Occipital lobe (tissue), 2 donors: ENCODE data around the gene CEACAM21. TPM values are rescaled to one million over a fixed set of nuclear protein-coding genes. Genes with fewer than 3 reads are reported as not detected.

Experiments
- DNase-seq: peaks from one replicate; lab custom pipeline; 2025; lab: John Stamatoyannopoulos, UW
- total RNA-seq: library from RNA; depleted of rRNA; stranded (reverse); fragments of >200 nt; gene quantifications from one replicate; pipeline ENCODE4 v1.2.3, GENCODE V29; 2014

Gene CEACAM21
- total RNA-seq, 1 donor from 2014 or later = 1.6 TPM

- DNase-seq = no peak
These were observed 9.0 kb downstream of the CEACAM21 start for GRCh38 chr19:41584931-41585330.

DNA sequence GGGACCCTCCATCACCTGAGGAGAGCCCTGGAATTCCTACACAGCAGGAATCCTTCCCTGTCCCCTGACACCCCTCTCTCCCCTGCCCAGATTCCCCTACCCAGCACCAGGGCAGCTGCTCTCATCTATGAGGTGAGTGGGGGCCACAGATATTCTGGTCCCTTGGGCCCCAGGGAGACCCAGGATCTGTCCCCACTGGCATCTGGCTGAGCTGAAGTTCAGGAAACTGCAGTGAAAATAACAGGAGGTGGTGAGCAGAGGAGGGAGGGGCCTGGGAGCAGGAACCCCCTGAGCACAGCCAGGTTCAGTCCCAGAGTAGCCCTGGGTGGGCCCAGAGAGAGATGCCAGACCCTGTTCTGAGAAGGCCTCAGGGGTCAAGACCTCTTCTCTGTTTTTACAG is 10.1 kb downstream of the CEACAM21 start:
- no peak for DNase-seq

DNA sequence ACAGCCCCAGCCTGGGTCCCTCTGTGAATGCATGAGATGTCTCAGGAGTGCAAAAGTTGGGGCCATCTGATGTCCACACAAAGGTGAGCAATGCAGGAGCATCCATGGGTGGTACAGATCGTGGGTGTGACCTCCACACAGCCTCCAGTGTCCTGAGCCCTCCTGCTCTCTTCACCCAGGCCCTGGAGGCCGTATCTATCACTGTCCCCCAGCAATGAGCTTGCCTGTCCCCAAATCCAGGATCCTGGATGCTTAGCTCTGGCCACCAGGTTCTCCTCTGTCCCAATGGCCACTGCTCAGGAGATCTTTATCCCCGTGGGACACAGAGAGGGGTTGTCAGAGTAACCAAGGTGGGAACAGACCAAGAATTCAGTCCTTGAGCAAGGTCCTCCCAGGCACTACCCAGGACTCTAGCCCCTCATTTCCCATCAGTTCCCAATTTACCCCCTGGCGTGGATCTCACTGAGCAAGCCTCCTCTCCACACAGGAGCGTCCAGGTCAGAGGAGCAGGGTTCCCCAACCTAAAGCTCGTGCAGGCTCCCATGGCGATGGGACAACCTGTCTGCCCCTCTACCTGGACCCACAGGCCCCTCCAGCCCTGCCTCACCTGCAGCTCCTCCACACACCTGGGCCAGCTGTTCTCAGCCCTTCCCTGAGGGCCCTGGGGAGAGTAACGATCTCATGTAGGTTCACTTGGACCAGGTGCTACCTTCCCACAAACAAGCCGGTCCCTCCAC is 11.3 kb downstream of the CEACAM21 start:
- DNase-seq = no peak

DNA sequence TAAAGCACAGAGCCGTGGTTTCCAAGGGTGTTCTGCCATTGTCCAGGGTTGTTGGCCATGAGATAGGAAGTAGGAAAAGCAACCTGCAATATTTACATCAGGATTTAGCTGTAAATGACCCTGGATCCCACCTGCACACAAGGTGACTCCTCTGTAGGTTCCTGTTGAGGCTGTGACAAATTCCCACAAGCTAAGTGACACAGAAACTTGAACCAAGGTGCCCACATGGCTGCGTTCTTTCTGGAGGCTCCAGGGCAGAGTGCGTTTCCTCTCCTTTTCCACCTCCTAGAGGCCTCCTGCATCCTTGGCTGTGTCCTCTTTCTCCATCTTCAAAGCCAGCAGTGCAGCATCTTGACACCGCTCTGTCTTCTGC is 11.9 kb downstream of the CEACAM21 start:
- no peak for DNase-seq

- no peak for DNase-seq
These were observed 12.7 kb downstream of the CEACAM21 start for GRCh38 chr19:41588497-41589209.

- DNase-seq = no peak
These were observed 13.4 kb downstream of the CEACAM21 start for GRCh38 chr19:41589371-41589770.

DNA sequence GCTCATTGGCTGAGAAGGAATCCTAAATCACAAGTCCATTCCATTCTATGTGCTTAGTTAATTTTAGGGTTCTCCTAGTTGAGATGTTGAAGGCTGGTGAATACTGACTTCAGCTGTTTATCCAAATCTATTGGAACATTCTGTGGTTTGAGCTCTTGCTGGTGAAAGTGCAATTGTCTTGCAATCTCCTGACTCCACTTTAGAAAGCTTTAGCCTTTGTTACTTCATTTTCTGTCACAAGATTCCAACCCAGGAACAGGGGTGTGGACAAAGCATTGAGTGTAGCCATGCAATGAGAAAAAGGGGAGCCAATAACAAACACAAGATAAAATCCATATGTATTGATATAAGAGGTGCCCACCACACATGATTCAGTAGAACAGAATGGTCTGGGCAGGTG is 15.0 kb downstream of the CEACAM21 start:
- DNase-seq = no peak

DNA sequence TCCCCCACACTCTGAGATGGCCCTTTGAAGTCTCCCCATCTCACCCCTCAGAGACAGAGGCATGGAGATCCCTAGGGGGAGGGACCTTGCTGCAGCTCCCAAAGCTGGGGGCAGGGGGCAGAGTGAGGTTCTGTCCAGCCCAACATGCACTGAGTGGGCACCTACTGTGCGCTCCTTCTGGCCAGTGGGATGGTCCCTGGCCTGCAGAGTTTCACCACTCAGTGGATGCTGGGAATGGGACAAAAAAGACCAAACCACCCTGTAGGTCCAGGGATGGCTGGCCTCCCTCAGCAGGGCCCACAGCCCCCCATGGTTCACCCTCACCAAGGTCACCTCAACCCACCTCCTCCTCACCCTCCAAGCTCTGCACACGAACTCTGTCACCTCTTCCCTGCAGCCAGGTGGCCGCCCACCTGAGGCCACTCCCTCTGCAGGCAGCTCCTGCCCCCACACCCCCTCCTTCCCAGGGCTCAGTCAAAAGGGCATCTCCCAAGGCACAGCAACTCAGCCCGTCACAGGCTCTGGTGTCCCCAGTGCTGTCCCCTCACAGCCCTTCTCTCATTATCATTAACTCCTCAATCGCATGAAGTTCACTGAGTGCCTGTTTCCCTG is 16.1 kb downstream of the CEACAM21 start:
- DNase-seq = no peak

DNA sequence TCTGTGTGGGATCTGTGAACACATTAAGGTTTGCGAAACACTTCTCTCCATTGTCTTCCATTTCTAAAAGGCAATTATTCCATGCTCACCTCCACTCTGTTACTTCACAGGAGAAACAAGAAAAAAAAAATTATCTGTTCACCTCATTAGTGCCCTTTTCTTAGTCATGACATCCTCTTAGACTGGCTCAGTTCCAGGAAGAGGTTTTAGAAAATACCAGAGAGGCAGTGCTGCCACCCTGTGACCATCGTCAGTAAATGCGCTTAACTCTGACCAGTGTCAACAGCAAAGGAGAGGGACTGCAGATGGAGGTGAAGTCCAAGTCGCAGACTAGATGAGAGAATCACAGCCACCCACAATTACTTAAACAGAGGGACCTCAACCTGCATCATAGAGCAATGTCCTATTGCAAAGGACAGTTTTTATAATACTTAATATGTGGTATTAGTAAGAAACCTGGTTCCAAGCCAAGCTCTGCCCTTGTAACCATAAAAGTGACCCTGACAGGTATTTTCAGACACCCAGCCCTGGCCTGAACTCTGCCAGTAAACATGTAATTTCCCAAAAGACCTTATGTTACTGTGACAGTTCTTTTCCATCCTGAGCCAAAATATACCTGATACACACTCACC is 19.4 kb downstream of the CEACAM21 start:
- no peak for DNase-seq

DNA sequence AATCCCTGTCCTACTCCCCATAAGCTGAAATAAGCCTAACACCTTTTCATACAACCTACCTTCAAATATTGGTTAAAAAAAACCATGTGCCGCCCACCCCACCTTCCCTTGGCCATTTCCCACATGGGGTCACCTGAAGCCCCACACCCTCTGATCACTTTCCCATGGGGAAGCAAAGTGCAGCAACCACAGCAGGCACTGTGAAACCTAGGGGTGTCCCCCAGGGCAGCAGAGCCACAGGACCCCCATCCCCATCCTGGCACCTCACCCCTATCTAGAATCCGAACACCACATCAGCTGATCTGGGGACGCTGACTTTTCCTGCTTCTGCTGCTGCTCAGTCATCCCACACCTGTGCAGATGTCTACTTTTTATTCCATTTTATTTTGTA is 19.9 kb downstream of the CEACAM21 start:
- DNase-seq = no peak

GRCh38 chr19:41597600-41598041 is 21.7 kb downstream of the CEACAM21 start:
- no peak for DNase-seq

DNA sequence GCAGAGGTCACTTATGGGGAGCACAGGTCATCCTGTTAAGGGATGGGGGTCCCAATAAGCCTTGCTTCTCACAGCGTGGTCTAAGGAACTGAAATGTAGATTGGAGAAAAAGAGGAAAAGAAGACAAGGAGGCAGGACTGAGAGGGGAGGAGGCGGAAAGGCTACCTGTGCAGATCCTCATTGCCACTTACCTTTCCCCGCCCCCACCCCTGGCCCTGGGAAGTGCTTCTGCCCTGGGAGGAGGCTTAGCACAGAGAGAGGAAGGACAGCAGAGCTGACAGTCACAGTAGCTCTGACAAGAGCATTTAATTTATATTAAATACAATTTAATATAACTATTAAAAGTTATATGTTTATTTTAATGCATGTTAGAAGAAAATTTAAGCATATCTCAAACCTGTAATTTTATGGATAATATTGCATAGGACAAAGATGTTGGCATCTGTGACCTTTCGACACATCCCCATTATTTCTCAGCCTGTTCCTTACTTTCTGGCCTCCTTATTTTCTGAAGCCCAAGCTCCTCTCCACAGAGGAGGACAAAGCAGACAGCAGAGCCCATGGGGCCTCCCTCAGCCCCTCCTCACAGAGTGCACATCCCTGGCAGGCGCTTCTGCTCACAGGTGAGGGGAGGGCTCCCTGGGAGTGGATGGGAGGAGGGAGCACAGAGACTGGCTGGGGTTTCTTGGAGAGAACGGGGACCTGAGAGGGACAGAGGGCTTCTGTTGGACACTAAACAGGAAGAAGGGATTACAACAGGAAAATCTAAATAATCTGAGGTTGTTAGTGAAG is 23.4 kb downstream of the CEACAM21 start:
- DNase-seq = no peak

DNA sequence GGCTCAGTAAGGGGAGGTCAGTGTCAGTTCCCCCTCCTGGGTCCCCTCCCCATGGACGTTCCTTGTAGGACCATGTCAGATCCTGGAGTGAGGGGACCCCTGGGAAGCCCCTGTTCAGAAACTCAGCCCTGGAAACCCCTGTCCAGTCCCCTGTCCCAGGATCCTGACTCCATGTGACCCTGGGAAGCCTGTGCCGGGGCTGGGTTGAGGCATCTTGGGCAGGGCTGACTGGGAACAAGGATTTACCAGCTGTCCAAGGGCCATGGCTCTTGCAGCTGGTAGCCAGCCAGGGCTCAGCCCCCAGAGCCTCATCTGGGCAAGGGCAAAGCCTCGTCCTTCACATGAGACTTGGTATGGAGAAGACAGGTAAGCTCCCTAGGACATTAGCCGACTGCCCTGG is 25.8 kb downstream of the CEACAM21 start:
- DNase-seq = no peak

GRCh38 chr19:41604831-41605230 is 28.9 kb downstream of the CEACAM21 start:
- no peak for DNase-seq

GRCh38 chr19:41606215-41606837 is 30.4 kb downstream of the CEACAM21 start:
- DNase-seq = no peak

- DNase-seq = no peak
These were observed 31.7 kb downstream of the CEACAM21 start for GRCh38 chr19:41607668-41608067.

DNA sequence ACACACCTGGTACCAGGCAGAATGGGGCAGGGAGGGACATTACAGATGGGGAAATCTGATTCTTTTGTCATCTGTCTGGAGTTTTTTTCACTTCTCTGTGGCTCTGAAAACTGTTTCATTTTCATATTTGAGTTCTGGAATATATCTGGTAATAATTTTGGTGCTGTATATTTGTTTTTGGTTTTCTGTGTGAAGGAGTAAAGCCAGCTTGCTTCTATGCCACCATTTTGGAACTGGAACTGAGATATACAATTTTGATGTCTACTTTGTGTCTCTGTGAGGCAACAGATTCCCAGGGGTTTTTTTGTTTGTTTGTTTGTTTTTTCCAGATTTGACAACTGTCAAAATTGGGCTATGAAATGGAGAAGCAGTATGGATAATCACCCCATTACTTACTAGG is 34.8 kb downstream of the CEACAM21 start:
- DNase-seq = no peak

DNA sequence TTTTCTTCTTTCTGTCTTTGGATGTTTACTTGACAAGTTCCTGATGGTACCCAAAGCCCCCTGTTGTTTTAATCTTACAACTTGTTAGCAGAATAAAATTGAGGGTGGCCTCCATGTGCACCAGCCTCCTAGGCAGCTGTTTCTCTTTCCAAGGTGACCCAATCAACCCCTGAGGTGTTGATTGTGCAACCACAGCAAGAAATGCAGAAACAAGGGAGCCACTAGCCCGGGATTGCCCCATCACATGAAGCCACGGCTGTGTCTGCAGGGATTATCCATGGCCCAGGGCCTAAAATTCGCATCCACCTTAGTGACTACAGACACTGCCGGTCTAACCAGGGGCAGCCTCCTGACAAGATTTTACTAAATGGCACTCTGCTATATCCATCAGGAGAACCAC is 36.5 kb downstream of the CEACAM21 start:
- no peak for DNase-seq

- DNase-seq = no peak
These were observed 39.2 kb downstream of the CEACAM21 start for GRCh38 chr19:41615207-41615606.

DNA sequence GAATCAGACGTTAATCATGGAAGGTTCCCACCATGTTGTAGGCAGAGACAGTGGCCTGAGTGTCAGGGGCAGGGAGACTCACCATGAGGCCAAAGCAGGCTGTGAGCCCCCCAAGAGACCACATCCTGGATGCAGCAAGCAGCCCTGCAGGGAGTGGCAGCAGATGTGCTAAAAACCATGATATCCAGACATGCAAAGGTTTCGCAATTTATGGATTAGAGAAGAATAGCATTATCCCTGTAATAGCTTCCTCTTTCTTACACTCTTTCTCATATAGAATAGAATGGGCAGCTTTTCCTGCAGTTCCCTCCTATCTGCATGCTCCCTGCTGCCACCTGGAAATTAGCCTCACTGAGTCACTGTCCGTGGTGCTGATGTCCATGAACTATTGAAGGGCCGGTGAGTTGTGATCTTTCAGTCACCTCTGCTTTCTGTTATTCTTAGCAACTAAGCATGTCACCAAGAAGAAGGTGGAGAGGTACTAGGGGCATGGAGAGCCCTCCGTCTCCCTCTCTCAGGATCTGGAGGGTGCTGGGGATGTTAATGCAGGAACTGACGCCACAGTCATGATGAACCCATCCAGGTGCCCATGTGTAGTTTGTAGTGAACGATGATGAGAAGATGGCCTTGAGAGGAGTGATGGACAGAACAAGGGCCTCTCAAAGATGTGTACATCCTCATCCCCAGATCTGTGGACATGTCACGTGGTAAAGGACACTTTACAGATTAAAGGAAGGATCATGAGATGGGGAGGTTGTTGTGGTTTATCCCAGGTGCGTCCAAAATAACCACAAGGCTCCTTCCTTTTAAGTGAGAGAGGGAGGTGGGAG is 41.0 kb downstream of the CEACAM21 start:
- no peak for DNase-seq
